ENCODE results near the gene TRAPPC8.

GRCh38 chr18:31943878-31944816 lies 1.2 kb upstream of the TRAPPC8 start:
- TF ChIP-seq POLR2A (IDR thresholded peaks at IDR 0.05): no peak
- TF ChIP-seq EP300 (IDR thresholded peaks at IDR 0.05): no peak

Data from tibial nerve (tissue), 3 donors.